ENCODE results near the gene SPHKAP.
"Not testable (repeated sequence)": the region's sequence is repeated elsewhere in the genome, so short reads cannot be mapped to it uniquely, and the experiment has no call there.

Gene SPHKAP, protein sequence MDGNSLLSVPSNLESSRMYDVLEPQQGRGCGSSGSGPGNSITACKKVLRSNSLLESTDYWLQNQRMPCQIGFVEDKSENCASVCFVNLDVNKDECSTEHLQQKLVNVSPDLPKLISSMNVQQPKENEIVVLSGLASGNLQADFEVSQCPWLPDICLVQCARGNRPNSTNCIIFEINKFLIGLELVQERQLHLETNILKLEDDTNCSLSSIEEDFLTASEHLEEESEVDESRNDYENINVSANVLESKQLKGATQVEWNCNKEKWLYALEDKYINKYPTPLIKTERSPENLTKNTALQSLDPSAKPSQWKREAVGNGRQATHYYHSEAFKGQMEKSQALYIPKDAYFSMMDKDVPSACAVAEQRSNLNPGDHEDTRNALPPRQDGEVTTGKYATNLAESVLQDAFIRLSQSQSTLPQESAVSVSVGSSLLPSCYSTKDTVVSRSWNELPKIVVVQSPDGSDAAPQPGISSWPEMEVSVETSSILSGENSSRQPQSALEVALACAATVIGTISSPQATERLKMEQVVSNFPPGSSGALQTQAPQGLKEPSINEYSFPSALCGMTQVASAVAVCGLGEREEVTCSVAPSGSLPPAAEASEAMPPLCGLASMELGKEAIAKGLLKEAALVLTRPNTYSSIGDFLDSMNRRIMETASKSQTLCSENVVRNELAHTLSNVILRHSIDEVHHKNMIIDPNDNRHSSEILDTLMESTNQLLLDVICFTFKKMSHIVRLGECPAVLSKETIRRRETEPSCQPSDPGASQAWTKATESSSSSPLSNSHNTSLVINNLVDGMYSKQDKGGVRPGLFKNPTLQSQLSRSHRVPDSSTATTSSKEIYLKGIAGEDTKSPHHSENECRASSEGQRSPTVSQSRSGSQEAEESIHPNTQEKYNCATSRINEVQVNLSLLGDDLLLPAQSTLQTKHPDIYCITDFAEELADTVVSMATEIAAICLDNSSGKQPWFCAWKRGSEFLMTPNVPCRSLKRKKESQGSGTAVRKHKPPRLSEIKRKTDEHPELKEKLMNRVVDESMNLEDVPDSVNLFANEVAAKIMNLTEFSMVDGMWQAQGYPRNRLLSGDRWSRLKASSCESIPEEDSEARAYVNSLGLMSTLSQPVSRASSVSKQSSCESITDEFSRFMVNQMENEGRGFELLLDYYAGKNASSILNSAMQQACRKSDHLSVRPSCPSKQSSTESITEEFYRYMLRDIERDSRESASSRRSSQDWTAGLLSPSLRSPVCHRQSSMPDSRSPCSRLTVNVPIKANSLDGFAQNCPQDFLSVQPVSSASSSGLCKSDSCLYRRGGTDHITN (N-terminal part only)

DNA sequence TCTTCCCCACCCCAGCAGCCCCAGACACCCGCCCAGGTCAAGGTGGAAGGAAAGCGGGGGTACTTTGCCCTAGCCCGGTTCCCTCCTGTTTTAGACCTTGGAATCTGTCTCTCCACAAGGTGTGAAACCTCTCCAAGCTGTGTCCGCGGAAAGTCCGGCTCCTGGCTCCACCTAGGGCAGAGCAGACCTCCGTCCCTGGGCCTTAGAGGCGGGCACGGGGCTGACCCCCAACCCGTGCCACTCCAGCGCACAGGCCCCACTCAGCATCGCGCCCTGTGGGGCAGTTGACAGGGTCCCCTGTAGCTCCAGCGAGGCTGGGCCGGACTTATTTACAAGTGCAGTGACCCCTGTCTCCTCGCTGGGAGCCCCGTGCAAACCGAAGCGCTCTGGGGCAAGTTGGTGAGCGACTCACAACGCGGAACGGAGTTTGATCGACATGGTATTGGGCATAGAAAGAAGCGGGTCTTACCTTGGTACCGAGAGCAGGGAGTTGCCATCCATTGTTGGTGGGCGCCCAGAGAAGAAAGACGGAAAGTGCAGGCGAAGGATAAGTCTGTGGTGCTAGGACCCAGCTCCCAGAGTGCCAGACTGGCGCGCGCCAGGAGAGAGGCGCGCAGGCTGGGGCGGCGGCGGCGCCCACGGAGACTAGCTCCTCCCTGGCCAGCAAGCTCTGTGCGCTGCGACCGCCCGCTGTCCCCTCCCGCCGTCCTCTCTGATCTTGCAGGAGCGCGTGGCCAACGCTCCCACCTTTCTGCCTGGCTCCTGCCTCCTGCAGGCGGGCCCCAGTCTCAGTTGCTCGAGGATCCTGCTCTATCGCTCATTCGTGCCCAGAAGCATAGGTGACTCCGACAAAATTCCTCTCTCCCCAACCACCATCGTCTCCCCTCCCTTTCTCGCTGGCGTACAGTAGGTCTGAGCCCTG, at the start of gene SPHKAP:
Gene SPHKAP, minus strand, starts transcription at position 590 of the 922 bp plus-strand sequence. Its CDS starts 89 bp downstream, at position 501.
- no peak for DNase-seq

DNA sequence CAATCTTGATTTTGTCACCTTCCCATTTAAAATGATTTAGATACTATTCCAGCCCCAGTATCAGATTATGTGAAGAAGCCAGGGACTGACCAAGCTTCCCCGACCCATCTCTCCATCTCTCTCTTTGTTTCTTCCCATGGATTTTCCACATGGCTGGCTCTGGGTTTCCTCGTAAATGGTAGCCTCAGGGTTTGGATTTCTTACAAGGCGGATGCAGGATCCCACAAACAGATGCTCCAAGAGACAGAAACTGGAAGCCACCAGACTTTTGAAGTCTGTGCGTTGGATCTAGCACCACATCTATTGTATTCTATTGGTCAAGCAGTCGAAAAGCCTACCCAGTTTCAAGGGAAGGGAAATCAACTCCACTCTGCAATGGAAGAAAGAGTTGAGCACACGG, 46.0 kb upstream of the SPHKAP start:
- DNase-seq, result no peak

DNA sequence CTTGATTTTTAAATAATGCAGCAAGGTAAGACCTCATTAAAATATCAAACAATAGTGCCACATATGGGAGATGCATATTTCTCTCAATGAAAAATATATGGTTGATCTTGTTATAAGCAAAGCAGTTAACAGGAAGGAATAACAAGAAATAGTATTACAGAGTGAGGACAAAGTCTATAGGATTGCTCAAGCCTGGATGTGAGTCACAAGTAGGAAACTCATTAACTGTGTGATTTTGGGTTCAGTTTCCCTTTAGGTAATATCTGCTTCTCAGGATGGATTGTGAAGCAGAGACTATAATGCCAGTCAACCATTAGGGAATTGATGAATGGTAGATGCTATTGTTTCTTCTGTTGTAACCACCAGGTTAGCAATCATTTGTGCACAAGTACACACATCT, 42.9 kb upstream of the SPHKAP start:
- DNase-seq, result no peak

DNA sequence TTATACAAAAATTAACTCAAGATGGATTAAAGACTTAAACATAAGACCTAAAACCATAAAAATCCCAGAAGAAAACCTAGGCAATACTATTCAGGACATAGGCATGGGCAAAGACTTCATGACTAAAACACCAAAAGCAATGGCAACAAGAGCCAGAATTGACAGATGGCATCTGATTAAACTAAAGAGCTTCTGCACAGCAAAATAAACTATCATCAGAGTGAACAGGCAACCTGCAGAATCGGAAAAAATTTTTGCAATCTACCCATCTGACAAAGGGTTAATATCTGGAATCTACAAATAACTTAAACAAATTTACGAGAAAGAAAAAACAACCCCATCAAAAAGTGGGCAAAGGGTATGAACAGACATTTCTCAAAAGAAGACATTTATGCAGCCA, 37.1 kb upstream of the SPHKAP start:
- DNase-seq, result not testable (repeated sequence)

DNA sequence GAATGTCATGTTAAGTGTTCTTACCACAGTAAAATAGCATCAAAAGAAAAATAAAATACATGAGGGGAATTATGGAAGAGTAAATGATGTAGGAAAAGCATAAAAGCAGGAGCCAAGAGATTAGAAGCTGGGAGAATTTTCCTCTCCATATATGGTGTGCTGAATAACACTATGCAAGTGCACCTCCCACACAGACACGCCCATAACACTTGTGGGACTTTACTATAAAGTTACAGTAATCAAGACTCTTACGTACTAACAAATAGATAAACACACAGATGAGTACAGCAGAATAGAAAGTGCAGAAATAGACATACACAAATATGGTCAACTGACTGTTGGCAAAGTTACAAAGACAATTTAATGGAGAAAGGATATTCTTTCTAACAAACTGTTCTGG, 16.0 kb upstream of the SPHKAP start:
- DNase-seq, result peak in 1 of 2 experiments; percentile 12

DNA sequence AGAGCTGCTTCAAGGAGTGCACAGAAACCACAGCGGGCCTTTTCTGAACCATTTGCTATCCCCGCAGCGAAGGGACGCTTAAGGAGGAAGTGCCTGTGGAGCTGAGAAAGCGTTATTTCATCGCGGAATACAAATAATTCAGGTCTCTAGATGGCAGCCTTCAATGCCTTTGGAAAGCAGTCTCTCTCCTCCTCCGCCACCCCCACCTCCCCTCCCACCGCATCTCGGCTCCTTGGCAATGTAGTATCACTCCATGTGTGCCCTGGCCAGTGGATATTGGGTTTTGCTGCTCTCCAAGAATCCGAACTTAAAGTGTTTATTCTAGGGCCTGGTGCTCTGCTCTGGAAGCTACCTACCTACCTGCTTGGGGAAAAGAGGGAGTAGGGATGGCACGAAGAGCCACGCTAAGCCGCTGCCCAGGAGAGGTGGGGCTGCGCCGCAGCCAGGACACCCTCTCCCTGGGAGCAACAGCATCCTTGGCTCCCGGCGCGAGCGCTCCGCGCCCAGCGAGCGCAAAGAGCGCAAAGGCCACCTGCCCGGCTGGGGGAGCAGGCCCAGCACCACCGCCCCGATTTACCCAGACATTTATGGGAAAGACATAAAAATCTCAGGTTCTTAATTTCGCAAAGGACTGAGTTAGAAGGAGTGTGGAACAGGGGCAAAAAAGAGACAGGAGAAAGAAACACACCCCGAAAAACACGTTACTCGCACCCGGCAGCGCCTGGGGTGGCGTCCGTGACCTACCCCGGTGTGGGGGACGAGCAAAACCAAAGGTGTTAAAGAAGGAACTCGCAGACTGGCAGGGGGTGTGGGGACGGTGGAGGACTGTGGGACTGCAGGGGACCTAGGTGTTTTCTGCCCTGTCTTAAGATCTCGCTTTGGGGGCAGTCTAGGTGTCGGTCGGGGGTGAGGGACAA, 1.0 kb downstream of the SPHKAP start:
- no peak for DNase-seq

DNA sequence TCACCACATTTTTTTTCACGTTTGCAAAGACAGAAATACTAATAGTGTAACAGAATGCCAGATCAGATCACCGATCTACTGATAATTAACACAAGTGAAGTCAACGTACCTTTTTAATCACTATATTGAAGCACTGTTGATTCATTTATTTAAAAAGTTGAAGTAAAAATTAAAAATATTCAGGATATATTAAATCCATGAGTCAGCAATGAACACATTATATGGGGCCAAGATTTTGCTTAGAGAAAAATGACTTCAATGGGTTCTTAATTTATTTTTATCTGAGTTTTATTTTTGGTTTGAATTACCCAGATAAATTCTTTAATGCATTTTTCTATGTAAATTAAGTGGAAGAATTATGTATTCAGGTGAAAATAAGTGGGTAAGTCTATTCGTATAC, 14.2 kb downstream of the SPHKAP start:
- no peak for DNase-seq

DNA sequence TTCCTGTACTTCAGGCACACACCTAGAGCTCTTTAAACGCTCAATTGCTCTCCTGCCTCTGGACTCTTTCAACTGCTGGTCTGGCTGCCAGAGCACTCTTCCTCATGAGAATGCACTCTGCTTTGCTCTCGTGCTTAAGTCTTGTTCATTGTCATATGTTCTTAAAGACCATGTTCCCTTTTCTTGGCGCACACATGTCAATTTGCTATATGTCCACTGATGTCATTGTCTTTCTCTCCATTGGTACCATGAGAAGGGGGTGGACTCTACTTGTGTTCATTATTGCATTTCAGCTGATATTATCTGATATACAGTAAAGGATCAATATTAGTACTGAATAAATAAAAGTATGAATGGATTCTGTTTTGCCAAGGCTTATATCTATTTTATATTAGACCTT, 16.8 kb downstream of the SPHKAP start:
- DNase-seq, result no peak

DNA sequence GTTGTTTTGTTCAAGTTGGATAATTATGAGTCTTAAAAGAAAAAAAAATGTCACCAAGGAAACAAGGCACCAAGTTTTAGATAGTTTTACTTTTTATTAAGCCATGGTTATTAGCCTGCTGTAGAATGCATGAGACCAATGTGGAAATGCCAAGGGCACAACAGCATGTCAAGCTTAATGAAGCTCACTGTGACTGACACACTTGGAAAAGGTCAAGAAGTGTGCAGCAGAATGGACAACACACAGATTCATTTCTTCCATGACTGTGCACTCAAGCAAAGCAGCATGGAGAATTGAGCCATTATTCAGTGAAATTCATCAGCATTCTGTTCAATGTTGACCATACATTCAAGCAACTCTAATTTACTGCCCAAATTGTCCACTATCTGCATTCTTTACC, 23.6 kb downstream of the SPHKAP start:
- no peak for DNase-seq

DNA sequence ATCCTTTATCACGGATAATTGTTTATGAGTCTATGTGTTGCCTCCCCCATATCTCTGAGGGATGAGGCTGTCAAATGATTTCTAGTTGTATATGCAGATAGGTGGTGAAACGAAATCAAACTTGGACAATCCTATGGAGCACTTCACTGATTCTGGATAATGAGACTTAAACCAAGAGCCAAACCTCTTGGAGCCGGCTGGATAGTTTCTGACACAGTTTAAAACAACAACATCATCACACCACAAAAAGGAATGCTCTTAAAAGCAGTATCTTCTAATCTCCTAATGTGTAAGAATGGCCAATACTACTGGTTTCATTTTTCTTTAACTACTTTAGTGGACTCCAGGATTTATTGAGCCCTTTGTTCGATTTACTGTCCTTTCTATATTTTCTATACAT, 36.5 kb downstream of the SPHKAP start:
- DNase-seq, result no peak

DNA sequence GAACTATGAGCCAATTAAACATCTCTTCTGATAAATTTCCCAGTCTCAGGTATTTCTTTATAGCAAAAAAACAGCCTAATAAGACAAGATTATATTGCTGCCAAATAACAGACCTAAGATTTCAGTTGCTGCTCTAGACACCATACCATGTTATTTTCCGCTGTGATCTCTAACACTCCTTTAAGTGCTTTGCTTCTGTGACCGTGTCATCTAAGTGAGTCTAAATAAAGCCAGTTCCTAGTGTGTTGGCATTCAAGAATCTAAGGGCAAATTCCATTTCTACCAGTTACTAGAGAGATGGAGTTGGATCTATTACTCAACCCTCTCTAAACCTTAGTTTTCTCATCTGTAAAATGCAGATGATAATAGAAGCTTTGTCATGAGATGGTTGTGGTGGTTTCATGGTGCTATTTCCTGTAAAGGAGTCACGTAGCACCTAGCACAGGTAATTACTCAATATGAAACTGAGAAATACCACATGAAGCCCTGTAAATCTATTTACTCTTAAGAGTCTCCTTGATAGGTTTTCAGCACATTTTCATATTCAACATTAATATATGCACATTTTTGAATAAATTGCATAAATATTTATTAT, 40.5 kb downstream of the SPHKAP start:
- no peak for DNase-seq

DNA sequence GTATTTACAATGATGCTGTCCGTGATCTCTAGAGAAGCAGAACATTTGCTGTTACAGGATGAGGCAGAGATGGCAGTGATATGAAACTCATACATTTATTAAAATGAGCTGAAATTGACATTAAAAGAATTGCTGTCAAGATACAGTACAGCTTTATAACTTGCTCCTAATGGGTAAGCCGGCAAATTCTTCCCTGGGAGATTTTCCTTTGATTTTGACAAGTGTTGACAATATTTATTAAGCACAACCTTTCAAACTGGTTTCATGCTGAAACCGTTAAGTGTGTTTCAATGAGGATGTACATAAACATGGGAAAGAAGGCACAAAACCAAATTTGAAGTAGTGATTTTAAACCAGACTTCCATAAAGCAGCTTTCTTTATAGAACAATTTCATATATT, 45.5 kb downstream of the SPHKAP start:
- no peak for DNase-seq

DNA sequence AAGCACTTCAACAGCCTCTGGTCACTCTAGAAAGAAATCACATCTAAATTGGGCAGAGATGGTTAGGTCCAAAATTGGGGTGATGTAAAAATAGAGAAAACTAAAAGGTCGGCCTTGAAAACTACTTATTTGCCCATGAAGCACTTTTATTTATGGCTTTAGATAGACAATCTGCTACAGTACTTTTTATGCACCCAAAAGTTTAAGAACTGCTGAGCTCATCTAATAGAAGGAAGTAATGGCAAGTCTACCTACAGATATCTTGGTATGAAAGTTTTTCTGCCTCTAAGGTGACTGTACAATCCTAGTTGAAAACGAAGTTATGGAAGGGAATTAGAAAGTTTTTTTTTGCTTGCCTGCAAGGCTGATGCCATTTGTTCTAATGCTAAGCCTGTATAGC, 46.2 kb downstream of the SPHKAP start:
- no peak for DNase-seq

DNA sequence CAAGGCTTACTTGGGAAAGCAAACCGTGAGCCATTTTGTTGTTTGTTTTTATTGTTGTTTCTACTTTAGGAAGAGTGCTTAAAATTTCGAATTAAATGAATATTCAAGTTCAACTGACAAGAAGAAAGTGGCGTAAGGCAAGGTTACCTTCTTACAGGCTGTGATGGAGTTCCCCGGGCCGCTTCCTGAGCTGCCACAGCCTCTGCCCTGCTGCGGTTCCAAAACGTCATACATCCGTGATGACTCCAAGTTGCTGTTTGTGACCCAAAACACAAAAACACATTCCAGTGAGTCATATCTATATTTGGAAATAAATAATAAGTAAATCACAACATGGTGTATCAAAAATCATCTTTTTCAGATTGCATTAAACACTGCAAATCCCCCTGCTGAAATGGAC, 49.7 kb downstream of the SPHKAP start:
- no peak for DNase-seq

DNA sequence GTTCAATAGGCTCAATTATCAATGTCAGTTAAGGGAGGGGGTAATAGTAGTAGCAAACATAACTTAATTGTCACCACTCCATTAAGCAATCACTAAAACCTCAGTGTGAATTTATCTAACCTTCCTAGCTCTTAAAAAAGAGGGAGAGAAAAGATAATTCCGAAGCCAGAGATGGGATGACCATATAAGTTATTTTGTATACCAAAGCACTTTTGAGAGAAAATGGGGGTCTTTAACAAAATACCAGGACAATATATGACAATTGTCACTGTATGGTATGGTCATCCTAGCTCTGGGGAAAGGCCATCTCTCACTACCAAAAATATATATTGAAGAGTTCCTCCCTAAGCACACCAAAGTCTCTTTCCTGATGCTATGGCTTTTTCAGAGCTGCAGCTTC, 55.1 kb downstream of the SPHKAP start:
- DNase-seq, result no peak

DNA sequence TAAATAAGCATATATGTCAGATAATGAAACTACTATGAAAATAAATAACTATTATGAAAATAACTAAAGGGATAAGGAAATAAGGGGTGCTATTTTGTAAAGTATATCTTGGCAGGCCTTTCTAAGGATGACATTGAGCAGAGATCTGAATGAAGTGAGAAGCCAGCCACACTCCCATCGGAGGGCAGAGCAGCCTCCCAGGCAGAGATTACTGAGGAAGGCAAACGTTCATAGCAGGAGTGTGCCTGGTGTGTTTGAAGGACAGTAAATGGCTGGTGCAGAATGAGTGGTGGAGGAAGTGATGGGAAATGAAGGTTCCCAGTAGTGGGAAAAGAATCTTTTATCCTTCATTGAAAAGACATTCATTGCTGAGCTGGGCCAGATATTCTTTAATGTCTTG, 62.5 kb downstream of the SPHKAP start:
- no peak for DNase-seq

DNA sequence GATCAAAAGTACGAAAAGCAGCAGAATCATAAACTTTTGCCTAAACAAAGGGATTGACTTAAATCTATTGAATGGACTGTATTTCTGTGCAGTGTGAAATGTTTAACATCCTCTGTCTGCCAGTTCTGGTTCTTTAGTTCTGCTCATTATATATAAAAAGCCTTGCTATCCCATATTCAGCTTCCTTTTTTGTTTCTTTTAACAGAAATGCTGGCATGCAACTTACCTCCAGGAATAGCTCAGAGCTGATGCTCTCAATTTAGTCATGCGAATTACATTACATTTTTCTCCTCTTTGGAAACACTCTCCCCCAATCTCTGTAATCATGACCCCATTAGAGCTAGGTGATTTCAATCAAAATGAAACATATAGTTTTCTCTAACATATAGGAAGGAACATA, 73.6 kb downstream of the SPHKAP start:
- DNase-seq, result no peak

DNA sequence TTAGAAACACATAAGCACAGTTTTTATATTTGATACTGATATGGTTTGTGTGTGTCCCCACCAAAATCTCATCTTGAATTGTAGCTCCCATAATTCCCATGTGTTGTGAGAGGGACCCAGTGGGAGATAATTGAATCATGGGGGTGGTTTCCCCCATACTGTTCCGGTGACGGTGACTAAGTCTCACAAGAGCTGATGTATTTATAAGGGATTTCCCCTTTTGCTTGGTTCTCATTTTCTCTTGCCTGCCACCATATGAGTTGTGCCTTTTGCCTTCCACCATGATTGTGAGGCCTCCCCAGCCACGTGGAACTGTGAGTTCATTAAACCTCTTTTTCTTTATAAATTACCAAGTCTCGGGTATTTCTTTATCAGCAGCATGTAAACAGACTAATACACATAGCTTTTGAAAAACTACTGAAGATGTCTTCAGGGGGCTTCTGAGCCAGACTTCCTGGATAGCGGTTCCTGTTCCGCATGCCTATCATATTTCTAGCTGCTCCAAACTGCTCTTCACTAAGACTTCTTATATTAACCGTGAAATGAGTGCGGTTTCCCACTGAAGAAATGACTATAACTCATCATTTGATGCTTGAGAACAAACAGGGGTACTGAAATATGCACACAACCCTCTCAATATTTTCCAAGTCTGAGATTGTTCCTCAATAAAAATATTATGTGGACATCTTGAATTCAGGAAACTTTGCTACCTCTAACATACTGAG, 75.8 kb downstream of the SPHKAP start:
- DNase-seq, result no peak

DNA sequence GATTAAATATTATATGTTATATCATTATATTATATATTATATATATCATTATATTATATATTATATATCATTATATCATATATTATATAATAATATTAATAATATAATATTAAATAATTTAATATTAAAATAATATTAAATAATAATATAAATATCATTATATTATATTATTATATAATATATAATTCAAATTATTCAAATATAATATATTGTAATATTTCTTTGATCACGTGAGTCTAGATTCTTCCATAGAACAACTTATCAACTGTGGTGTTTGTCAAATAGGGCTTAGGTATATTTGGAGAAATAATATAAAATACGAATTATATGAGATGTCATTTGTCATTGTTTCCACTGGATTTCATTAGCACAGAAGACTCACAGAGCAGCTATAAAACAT, 77.3 kb downstream of the SPHKAP start:
- no peak for DNase-seq

DNA sequence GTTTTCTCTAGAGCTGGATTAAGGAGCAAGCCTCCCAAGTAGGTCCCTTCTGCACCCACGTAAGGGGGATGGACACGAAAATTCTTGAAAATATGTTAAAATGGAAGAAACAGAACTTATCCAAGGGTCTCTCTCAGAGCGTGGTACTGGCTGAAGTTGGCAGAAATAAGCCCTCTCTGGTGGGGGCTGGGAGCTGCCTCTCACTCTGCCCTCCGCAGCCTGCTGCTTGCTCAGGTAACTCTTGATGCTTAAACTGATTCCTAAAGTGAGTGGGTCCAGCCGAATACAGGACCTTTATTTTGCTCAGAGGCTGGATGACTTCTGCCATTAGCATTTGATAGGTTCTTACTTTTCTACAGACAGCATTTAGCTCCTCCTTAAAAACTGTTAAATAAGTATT, 78.1 kb downstream of the SPHKAP start:
- DNase-seq, result no peak
